ENCODE measurements around the gene MKNK1.

Gene MKNK1

DNA sequence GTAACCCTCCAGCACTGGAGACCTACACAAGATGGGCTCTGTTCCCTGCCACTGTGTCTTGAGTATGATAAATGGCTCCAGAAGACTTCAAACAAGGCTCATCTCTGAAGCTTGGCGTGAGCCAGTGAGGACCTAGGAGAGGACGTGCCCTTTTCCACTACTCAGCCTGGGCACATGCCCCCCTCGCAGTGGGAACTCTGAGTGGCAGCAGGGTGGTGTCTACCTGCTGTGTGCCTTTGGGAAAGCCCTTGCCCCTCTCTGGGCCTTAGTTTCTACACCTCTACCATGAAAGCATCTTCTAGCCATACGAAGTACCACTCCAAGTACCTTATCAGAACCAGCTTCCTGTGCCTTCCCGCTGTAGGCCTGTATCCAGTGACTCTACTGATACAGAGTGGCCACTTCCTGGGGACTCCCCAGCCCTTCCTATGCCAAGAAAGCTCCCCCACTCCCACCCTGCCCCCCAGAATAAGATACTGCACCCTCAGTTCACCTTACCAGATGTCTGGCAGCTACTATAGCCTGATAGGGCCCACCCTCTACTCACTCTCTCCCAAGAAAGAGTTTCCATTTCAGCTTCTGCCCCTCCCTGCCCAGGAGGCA, 15.7 kb upstream of the MKNK1 start:
- no peak for DNase-seq (ENCODE audit: low read depth in 1 of 2, low spot score in 1 of 2)

DNA sequence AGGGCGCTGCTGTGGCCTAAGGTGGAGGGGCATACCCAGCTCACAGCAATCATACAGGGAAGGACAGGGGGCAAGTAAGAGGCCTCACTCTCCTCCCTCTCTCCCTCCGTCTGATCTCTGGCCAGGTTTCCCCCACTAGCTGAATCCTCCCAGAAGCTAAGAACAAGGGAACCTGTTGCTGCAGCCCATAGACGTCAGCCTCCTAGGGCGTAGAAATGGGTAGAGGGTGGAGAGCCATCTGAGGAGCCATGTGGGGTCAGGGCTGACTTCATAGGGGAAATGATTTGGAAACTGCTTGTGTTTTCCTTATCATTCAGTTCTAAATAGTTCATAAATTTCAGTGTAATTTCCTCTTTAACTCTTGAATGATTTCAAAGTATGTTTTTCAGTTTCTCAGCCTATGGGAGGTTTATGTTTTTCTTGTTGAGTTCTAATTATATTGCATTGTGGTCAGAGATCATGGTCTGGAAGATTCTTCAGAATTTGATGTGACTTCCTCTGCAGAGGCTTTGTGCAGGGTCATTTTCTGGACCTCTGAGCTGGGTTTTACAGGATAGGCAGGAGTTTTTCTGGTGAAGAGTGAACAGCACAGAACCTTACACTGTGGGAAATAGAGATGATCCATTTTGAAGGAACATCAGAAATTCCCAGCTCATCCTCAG, 14.8 kb upstream of the MKNK1 start:
- no peak for DNase-seq (ENCODE audit: low read depth in 1 of 2, low spot score in 1 of 2)

GRCh38 chr1:46617833-46618232, 13.8 kb upstream of the MKNK1 start:
- DNase-seq (ENCODE audit: low read depth in 1 of 2, low spot score in 1 of 2): no peak

GRCh38 chr1:46617108-46617800, 13.2 kb upstream of the MKNK1 start:
- no peak for DNase-seq (ENCODE audit: low read depth in 1 of 2, low spot score in 1 of 2)

- DNase-seq (ENCODE audit: low read depth in 1 of 2, low spot score in 1 of 2): peak; percentile 36 to 53
Measured at GRCh38 chr1:46616277-46617107, 12.4 kb upstream of the MKNK1 start, which contains the start of gene MOB3C. TSS of gene MOB3C (minus strand) at chr1:46616811. CDS start at chr1:46613321, 3,490 bp downstream.

DNA sequence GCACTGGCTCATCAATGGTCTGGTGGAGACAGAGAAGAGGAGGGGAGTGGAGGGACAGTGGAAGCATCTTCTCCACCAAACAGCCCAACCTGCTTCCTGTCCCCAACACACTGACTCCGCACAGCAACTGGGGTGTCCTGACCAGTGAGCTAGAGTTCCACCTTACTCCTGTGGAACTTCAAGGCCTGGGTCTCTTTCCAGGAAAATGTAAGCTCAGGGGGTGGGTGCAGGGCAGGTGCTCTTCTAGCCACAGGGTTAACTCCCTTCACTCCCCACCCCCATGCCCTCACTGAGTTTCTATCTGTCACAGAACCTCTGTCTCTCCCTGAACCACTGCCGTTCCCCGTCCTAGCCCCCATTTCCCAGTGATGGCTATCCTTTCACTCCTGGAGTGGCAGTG, 11.7 kb upstream of the MKNK1 start:
- DNase-seq (ENCODE audit: low read depth in 1 of 2, low spot score in 1 of 2): no peak

- no peak for DNase-seq (ENCODE audit: low read depth in 1 of 2, low spot score in 1 of 2)
Measured at GRCh38 chr1:46615088-46615487, 11.0 kb upstream of the MKNK1 start.

DNA sequence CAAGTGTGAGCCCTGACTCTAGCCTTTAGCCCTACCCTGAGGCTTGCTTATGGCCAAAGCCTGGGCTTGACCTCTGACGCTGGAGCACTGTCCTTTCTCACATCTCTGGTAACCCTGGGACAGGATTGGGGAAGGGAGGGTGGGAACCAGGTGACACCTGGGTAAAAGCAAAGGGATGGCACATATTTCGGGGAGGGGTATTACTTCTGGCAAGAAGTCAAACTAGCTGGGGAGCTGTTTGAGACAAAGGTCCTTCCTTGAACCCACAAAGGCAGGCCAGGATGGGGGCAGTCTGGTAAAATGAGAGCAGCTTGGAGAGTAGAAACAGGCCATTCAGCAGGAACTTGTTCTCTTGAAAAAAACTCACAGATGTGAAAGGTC, 10.5 kb upstream of the MKNK1 start:
- no peak for DNase-seq (ENCODE audit: low read depth in 1 of 2, low spot score in 1 of 2)

DNA sequence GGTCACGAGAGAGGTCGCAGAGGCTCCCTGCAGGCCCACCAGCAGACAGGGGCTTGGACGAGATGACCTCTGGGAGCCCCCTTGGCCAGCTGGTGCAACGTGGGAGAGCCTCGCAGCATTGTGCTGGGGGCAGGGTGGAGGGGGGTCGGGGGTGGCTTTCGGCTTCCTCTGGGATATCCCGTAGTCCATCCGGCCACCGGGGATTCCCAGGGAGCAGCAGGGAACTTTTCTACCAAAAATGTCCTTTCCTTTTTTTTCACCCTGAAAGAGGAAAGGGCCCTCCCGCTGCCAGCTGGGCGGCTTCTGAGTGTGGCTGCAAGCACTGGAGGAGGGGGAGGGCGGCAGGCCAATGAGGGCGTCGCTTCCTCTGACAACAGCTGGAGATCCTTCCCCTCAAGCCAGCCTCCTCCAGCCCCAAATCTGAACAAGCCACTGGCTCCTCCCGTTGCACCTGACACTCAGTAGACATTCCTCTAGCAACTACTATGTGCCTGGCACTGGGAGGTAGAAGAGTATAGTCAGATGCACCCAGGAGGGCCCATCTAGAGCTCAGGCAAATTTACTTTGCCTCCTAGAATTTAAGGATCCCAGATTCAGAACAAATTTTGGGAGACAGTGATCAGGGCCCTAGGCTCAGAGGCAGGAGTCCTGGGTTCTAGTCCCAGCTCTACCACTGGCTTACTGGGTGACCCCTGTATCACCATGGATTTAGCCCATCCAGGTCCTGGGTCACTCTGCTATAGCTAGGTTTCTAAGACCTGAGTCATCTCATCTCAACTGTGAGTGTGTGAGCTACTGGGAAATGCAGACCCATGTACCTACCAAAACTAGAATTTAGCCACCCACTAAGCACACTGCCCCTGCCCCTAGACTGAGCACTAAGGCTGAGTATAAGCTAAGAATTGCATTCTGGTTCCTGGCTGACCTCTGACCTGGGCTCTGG, 9.9 kb upstream of the MKNK1 start:
- DNase-seq (ENCODE audit: low read depth in 1 of 2, low spot score in 1 of 2): no peak

GRCh38 chr1:46612937-46613660, 9.0 kb upstream of the MKNK1 start:
- no peak for DNase-seq (ENCODE audit: low read depth in 1 of 2, low spot score in 1 of 2)

- DNase-seq (ENCODE audit: low read depth in 1 of 2, low spot score in 1 of 2): no peak
Measured at GRCh38 chr1:46611691-46612221, 7.7 kb upstream of the MKNK1 start.

GRCh38 chr1:46607345-46608130, 3.5 kb upstream of the MKNK1 start:
- DNase-seq (ENCODE audit: low read depth in 1 of 2, low spot score in 1 of 2): no peak

DNA sequence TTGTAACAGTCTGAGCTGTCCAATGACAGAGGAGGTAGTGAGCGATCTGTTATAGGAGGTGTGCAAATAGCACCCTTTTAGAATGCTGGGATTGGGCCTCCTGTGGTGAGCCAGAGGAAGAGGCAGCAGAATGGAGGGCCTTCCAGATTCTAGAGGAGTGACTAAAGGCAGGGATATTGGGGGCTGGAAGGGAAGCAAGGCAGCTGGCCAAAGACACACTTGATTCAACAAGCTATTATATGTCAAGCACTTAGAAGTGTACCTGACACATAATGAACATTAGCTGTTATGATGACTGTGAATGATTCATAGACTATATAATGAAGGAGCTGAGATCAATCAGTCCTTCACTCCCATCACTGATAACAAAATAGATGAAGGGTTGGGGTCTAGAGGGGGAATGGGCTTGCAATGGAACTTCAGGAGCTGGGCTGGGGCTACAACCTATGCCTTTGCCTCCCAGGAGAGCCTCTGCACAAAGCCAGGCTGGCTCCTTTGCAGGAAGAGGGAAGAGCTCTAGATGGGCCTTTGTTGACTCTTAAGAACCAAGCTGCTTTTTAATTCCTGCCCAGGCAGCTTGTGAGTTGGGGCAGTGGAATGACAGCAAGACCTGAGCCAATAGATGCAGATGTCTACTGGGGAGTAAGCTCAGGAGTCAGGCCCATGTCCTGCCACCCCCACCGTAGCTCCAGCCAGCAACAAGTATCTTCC, 2.3 kb upstream of the MKNK1 start:
- DNase-seq (ENCODE audit: low read depth in 1 of 2, low spot score in 1 of 2): no peak

- no peak for DNase-seq (ENCODE audit: low read depth in 1 of 2, low spot score in 1 of 2)
Measured at GRCh38 chr1:46605232-46605631, 1.2 kb upstream of the MKNK1 start.

- no peak for DNase-seq (ENCODE audit: low read depth in 1 of 2, low spot score in 1 of 2)
Measured at GRCh38 chr1:46603481-46603857, 599 bp downstream of the MKNK1 start.

DNA sequence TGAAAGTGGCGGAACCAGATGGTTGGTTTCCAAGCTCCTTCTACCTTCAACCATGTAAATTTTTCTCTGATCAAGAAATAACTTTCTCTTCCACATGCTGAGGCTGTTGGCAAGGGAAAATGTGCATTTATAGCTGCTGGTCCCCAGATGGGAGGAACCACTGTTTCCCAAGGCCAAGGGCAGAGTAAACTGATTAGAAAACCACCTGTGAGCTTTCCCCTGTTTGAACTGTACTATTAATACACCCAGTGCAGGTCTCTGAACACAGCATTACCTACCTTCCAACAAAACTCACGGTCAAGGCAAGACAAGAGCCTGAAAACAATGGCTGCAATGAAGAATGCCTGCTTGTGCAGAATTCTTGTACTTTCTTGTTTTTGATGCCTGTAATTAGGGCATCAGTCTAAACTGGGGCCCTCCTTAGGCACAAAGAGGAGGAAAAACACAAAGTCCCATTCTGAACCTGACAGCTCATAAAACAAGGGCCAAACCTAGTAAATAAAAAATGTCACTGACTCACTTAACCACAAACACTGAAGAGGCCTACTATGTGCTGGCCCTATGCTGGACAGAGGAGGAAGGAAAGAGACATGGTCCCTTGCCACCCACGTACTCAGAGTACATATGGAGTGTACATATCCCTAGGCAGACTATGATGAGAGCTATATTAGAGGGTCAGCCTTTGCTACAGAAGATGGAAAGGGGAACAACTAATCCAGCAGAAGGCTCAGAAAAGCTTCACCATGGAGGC, 2.6 kb downstream of the MKNK1 start:
- DNase-seq (ENCODE audit: low read depth in 1 of 2, low spot score in 1 of 2): no peak

Measured in stimulated activated CD4-positive, alpha-beta T cell treated with anti-CD3 and anti-CD28 coated beads, Interleukin-15, amount 100 ng/mL, for 1 hour (primary cell).